Measurements from ENCODE around the gene ALX4. TPM values are rescaled to one million over a fixed set of nuclear protein-coding genes. Genes with fewer than 3 reads are reported as not detected.

The ALX4 gene
- total and polyA plus RNA-seq, 2 donors (not counting 1 experiment from before 2014, with no cell fraction given), result not detected

GRCh38 chr11:44261800-44262591, 47.9 kb downstream of the ALX4 start:
- Histone ChIP-seq H3K4me1 (ENCODE audit: control insufficient read depth in 2 of 2, insufficient read depth in 2 of 2, low read length in 2 of 2) (no peaks in the 10 kb centered on the region), H3K79me2 (ENCODE audit: control insufficient read depth, insufficient read depth, low read length) (no peaks in the 10 kb centered on the region), H4K20me1 (ENCODE audit: control insufficient read depth, insufficient read depth, low read length, poor library complexity, severe bottlenecking) (no peaks in the 10 kb centered on the region), H3K9me3 (ENCODE audit: control extremely low read depth in 1 of 3, control insufficient read depth in 2 of 3, insufficient read depth in 1 of 3, low read length in 2 of 3) (no peaks in the 10 kb centered on the region), H3K4me2 (replicated peaks; ENCODE audit: low read depth, low read length, poor library complexity, severe bottlenecking) (no peak overlapping the region), H3K27me3 (replicated peaks in 1 of 4; ENCODE audit: control extremely low read depth in 1 of 4, control insufficient read depth in 3 of 4, insufficient read depth in 4 of 4, low read length in 3 of 4) (no peaks in the 10 kb centered on the region), H2AFZ (ENCODE audit: insufficient read depth, low read depth, low read length, poor library complexity, severe bottlenecking) (no peak overlapping the region), H3K27ac (ENCODE audit: low read length in 2 of 2) (no peak overlapping the region), H3K36me3 (replicated peaks in 1 of 2; ENCODE audit: control extremely low read depth in 1 of 2, control insufficient read depth in 1 of 2, extremely low read depth in 1 of 2, insufficient read depth in 2 of 2, low read length in 1 of 2) (no peaks in the 10 kb centered on the region), H3K4me3 (ENCODE audit: control extremely low read depth in 1 of 5, extremely low read depth in 1 of 5, insufficient read depth in 1 of 5, low read depth in 2 of 5, low read length in 4 of 5) (no peak overlapping the region), H3K9ac (ENCODE audit: low read length) (no peak overlapping the region)
- Mint-ChIP-seq H3K4me3 (no peak overlapping the region), H3K9me3 (ENCODE audit: insufficient read depth) (no peaks in the 10 kb centered on the region), H3K27me3 (no peaks in the 10 kb centered on the region), H3K27ac (no peak overlapping the region), H3K4me1 (peaks cover 3% of the 10 kb centered on the region)
- WGBS (ENCODE audit: insufficient coverage), result 85% methylated on average over 11 of the region's 14 CpGs
- no peak for TF ChIP-seq CTCF (IDR thresholded peaks at IDR 0.05)
- TF ChIP-seq EZH2 (IDR thresholded peaks at IDR 0.05; ENCODE audit: borderline replicate concordance, insufficient read depth, low read depth, low read length, poor library complexity, severe bottlenecking), result no peak
- POLR2A ChIA-PET, result no interaction called here
- intact Hi-C loops (cut with micrococcal nuclease), result no loop called here
- CTCF ChIA-PET, result no interaction called here
- no peak for ATAC-seq (ENCODE audit: low read depth)
- DNase-seq, result no peak

GRCh38 chr11:44260081-44260480, 49.9 kb downstream of the ALX4 start:
- CTCF ChIA-PET, result no interaction called here

More at GRCh38 chr11:44260081-44260480, 49.9 kb downstream of the ALX4 start:
- Histone ChIP-seq H3K9me3 (ENCODE audit: control extremely low read depth in 1 of 3, control insufficient read depth in 2 of 3, insufficient read depth in 1 of 3, low read length in 2 of 3) (no peaks in the 10 kb centered on the region), H3K36me3 (replicated peaks in 1 of 2; ENCODE audit: control extremely low read depth in 1 of 2, control insufficient read depth in 1 of 2, extremely low read depth in 1 of 2, insufficient read depth in 2 of 2, low read length in 1 of 2) (no peaks in the 10 kb centered on the region), H2AFZ (ENCODE audit: insufficient read depth, low read depth, low read length, poor library complexity, severe bottlenecking) (no peak overlapping the region), H4K20me1 (ENCODE audit: control insufficient read depth, insufficient read depth, low read length, poor library complexity, severe bottlenecking) (no peaks in the 10 kb centered on the region), H3K4me1 (ENCODE audit: control insufficient read depth in 2 of 2, insufficient read depth in 2 of 2, low read length in 2 of 2) (no peaks in the 10 kb centered on the region), H3K4me3 (ENCODE audit: control extremely low read depth in 1 of 5, extremely low read depth in 1 of 5, insufficient read depth in 1 of 5, low read depth in 2 of 5, low read length in 4 of 5) (no peak overlapping the region), H3K9ac (ENCODE audit: low read length) (no peak overlapping the region), H3K79me2 (ENCODE audit: control insufficient read depth, insufficient read depth, low read length) (no peaks in the 10 kb centered on the region), H3K4me2 (replicated peaks; ENCODE audit: low read depth, low read length, poor library complexity, severe bottlenecking) (no peak overlapping the region), H3K27me3 (replicated peaks in 1 of 4; ENCODE audit: control extremely low read depth in 1 of 4, control insufficient read depth in 3 of 4, insufficient read depth in 4 of 4, low read length in 3 of 4) (no peaks in the 10 kb centered on the region), H3K27ac (ENCODE audit: low read length in 2 of 2) (no peak overlapping the region)
- Mint-ChIP-seq H3K9me3 (ENCODE audit: insufficient read depth) (no peaks in the 10 kb centered on the region), H3K4me3 (no peak overlapping the region), H3K4me1 (peaks cover 3% of the 10 kb centered on the region), H3K27ac (no peak overlapping the region), H3K27me3 (no peaks in the 10 kb centered on the region)
- intact Hi-C loops (cut with micrococcal nuclease), result no loop called here
- no peak for ATAC-seq (ENCODE audit: low read depth)
- 82% methylated on average over 3 of the region's 4 CpGs for WGBS (ENCODE audit: insufficient coverage)
- POLR2A ChIA-PET, result no interaction called here
- no peak for DNase-seq
- no peak for TF ChIP-seq CTCF (IDR thresholded peaks at IDR 0.05)
- no peak for TF ChIP-seq EZH2 (IDR thresholded peaks at IDR 0.05; ENCODE audit: borderline replicate concordance, insufficient read depth, low read depth, low read length, poor library complexity, severe bottlenecking)
